Sigmoid colon (tissue), 7 donors: ENCODE results near the gene DESI1. TPM values are rescaled to one million over a fixed set of nuclear protein-coding genes. Genes with fewer than 3 reads are reported as not detected.

Source experiments
- DNase-seq: peaks from one replicate; pipeline ENCODE4 v3.0.0-alpha.2; 2019
- H3K27ac ChIP-seq, 4 donors: fragments of 200-600 bp; sonication (generic); one replicate each; pipeline ENCODE4 v1.5.1; 2016 to 2019; ENCODE audit warnings: mild to moderate bottlenecking in 1 of 4
- H3K27me3 ChIP-seq, 3 donors: fragments of 200-600 bp; sonication (generic); one replicate each; pipeline ENCODE4 v1.5.1; 2019; ENCODE audit warnings: mild to moderate bottlenecking in 1 of 3
- H3K36me3 ChIP-seq, 4 donors: fragments of 200-600 bp; sonication (generic); one replicate each; pipeline ENCODE4 v1.5.1; 2016 to 2019
- H3K4me1 ChIP-seq, 4 donors: fragments of 200-600 bp; sonication (generic); one replicate each; pipeline ENCODE4 v1.5.1; 2017 to 2019
- H3K4me3 ChIP-seq, 4 donors: fragments of 200-600 bp; sonication (generic); one replicate each; pipeline ENCODE4 v1.5.1; 2017 to 2019; ENCODE audit warnings: mild to moderate bottlenecking in 2 of 4, moderate library complexity in 1 of 4
- H3K9me3 ChIP-seq, 4 donors: fragments of 200-600 bp in 3 of 4; sonication (generic) in 3 of 4; one replicate each; pipeline versions ENCODE4 v1.5.1 to v1.6.1; 2013 to 2019
- EP300 ChIP-seq, 4 donors: sonication (generic); formaldehyde crosslinking; IDR thresholded peaks; one replicate each; pipeline ENCODE4 v1.6.1; 2017; ENCODE audit warnings: antibody characterized with exemption in 4 of 4
- POLR2A ChIP-seq, 2 donors: fragments of 450-650 bp; IDR thresholded peaks; one replicate each; pipeline ENCODE4 v1.6.1; 2016; ENCODE audit warnings: antibody characterized with exemption in 2 of 2, mild to moderate bottlenecking in 2 of 2, moderate library complexity in 2 of 2
- POLR2AphosphoS5 ChIP-seq, 4 donors: sonication (generic); formaldehyde crosslinking; IDR thresholded peaks; one replicate each; pipeline ENCODE4 v1.6.1; 2017; ENCODE audit warnings: antibody characterized with exemption in 4 of 4
- WGBS, 2 donors: extraction: QIAGEN DNeasy Blood & Tissue Kit; methylation state at CpG; one replicate each; pipeline ENCODE4 v1.1.7; 2013; 5-methylcytosine and 5-hydroxymethylcytosine counted together
- intact Hi-C: fragments of 100-400 bp; cut with DNase I; formaldehyde crosslinking; loops from one replicate; pipeline ENCODE4 v1.15.1; 2023
- polyA plus RNA-seq, 3 donors: library from polyadenylated mRNA; stranded (reverse); fragments of 200-250 nt; gene quantifications; one replicate each; pipeline ENCODE4 v1.2.3, GENCODE V29; 2013
- total RNA-seq, 4 donors: library from RNA; depleted of rRNA; stranded (reverse); fragments of >200 nt; gene quantifications; one replicate each; pipeline ENCODE4 v1.1.0, GENCODE V29; 2016
- TF ChIP-seq, protein P1 (sequence below), 4 experiments: fragments of 450-650 bp in 3 of 4; fragments of 200-600 bp in 1 of 4; IDR thresholded peaks; one replicate each; pipeline ENCODE4 v1.5.1; 2016 to 2019; ENCODE audit warnings: antibody characterized with exemption in 4 of 4, mild to moderate bottlenecking in 3 of 4, moderate library complexity in 2 of 4
- donor health status: healthy with polysubstance abuse.
- donor health status: Bipolar disorder and iron deficiency.
- donor health status: healthy.

DESI1 gene
- total and polyA plus RNA-seq, 7 donors = 10.2 to 29.1 (median 14.3) TPM

DNA sequence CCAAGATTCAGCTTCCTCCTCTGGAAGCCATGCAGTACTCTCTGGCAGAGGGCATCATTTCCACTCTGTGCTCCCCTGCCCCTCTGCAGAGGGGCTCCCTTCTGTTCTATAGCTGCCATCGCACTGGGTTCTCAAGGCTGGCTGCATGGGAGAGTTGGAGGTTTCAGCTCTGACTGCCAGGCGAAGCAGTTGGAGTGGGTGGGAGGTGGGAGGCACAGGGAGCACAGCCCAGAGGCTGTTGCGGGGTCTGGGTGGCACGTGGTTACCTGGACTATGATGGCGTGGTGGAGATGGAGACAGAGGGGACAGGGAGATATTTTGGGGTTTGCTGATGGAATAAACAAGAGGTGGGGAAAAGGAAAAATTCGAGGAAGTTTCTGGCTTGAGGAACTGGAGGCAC, 36.0 kb downstream of the DESI1 start:
- TF ChIP-seq, protein P1, sequence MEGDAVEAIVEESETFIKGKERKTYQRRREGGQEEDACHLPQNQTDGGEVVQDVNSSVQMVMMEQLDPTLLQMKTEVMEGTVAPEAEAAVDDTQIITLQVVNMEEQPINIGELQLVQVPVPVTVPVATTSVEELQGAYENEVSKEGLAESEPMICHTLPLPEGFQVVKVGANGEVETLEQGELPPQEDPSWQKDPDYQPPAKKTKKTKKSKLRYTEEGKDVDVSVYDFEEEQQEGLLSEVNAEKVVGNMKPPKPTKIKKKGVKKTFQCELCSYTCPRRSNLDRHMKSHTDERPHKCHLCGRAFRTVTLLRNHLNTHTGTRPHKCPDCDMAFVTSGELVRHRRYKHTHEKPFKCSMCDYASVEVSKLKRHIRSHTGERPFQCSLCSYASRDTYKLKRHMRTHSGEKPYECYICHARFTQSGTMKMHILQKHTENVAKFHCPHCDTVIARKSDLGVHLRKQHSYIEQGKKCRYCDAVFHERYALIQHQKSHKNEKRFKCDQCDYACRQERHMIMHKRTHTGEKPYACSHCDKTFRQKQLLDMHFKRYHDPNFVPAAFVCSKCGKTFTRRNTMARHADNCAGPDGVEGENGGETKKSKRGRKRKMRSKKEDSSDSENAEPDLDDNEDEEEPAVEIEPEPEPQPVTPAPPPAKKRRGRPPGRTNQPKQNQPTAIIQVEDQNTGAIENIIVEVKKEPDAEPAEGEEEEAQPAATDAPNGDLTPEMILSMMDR (IDR thresholded peaks at IDR 0.05) = no peak
- TF ChIP-seq POLR2A (IDR thresholded peaks at IDR 0.05) (no peak), EP300 (IDR thresholded peaks at IDR 0.05) (no peak), POLR2AphosphoS5 (IDR thresholded peaks at IDR 0.05) (no peak)
- H3K9me3 ChIP-seq = no peaks in the 10 kb centered on the region
- 89 to 92% methylated on average over 6 of the region's 6 CpGs for WGBS, 2 donors
- DNase-seq = no peak
- H3K4me1 ChIP-seq = peaks cover 0 to 15% (median 14%) of the 10 kb centered on the region in 4 donors
- H3K27ac ChIP-seq = no peak overlapping the region
- H3K27me3 ChIP-seq = no peaks in the 10 kb centered on the region
- intact Hi-C loops = no loop called here
- no peak overlapping the region for H3K4me3 ChIP-seq
- H3K36me3 ChIP-seq = peaks cover 0 to 48% (median 16%) of the 10 kb centered on the region in 4 donors

DNA sequence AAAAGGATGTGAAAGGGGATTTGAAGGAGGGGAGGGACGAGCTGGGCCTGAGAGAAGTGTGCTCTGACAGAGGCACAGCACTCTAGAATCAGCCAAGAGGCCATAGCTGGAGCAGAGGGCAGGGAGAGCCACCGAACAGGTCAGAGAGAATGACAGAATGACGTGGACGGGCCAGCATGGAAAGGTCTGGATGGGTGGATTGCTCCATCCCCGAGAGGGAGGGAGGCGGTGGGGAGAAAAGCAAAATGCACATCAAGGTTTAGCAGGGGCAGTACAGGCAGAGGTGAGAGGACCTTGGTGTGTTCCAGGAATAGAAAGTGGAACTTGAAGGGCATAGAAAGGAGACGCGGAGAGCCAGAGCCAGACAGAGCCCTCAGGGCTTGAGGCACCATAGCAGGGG, 38.1 kb downstream of the DESI1 start:
- Histone ChIP-seq H3K9me3 (no peaks in the 10 kb centered on the region), H3K27ac (no peak overlapping the region), H3K36me3 (peaks cover 10 to 69% (median 26%) of the 10 kb centered on the region in 4 donors), H3K4me1 (no peaks in the 10 kb centered on the region), H3K27me3 (no peaks in the 10 kb centered on the region), H3K4me3 (no peak overlapping the region)
- TF ChIP-seq POLR2AphosphoS5 (IDR thresholded peaks at IDR 0.05) (no peak), POLR2A (IDR thresholded peaks at IDR 0.05) (no peak), EP300 (IDR thresholded peaks at IDR 0.05) (no peak)
- TF ChIP-seq, protein P1 (IDR thresholded peaks at IDR 0.05) = no peak
- no peak for DNase-seq
- intact Hi-C loops = no loop called here
- WGBS, 2 donors = 91% methylated on average over 8 of the region's 8 CpGs

DNA sequence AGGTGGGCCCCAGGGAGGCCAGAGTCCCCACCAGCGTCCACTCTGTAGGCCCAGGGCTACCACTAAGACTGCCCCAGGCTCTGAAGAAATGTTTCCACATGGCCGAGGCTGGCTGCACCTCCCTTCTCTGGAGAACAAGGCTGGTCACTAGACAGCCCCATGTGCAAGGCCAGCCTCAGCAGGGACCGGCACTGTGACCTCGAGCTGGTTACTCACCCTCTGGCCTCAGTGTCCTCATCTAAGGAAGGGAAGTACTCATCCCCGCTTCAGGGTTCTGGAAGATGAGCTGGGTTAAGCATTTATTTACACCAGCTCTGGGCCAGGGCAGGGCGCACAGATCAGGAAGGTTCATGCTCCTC, 40.9 kb downstream of the DESI1 start:
- intact Hi-C loops = no loop called here
- H3K36me3 ChIP-seq = peaks cover 10 to 80% (median 30%) of the 10 kb centered on the region in 4 donors

DNA sequence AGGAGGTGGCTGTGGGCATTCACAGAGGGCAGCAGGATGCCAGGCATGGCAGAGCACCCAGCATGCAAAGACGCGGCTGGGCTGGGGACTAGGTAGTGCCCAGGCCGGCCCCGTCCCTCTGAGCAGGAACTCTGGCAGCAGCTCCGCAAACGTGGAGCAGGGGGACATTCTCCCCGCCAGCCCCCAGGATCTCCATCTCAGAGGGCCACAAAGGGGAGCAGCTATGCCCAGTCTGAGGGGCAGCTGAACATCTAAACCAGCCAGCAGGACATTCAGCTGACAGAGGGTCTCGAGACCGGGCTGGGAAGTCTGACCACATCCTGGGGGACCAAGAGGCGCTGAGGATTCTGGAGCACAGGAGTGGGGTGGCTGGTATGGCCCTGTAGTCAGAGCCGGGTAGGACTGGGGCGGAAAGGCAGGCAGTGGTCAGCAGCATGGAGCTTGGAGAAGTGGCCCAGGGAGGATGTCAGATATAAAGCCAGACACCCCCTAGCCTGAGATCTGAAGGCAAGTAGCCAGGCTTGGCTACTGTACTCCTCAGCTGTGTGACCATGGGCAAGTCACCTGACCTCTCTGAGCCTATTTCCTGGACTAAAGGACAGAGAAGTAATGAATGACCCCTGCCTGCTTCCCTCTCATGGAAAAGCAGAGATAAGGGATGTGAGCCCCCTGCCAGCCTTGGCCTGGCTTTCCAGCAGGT, 41.4 kb downstream of the DESI1 start:
- H3K4me1 ChIP-seq = peaks cover 0 to 12% (median 11%) of the 10 kb centered on the region in 4 donors
- TF ChIP-seq EP300 (IDR thresholded peaks at IDR 0.05) (no peak), POLR2A (IDR thresholded peaks at IDR 0.05) (no peak), POLR2AphosphoS5 (IDR thresholded peaks at IDR 0.05) (no peak)
- TF ChIP-seq, protein P1 (IDR thresholded peaks at IDR 0.05) = no peak
- H3K27ac ChIP-seq = no peak overlapping the region
- no peak overlapping the region for H3K4me3 ChIP-seq
- WGBS, 2 donors = 97 to 98% methylated on average over 12 of the region's 12 CpGs
- peaks cover 10 to 75% (median 30%) of the 10 kb centered on the region in 4 donors for H3K36me3 ChIP-seq
- intact Hi-C loops = no loop called here
- H3K9me3 ChIP-seq = no peaks in the 10 kb centered on the region
- no peaks in the 10 kb centered on the region for H3K27me3 ChIP-seq
- DNase-seq = no peak

More for the DNA sequence above, 40.9 kb downstream of the DESI1 start:
- WGBS, 2 donors = 92% methylated on average over 6 of the region's 6 CpGs
- no peak for TF ChIP-seq EP300 (IDR thresholded peaks at IDR 0.05)
- TF ChIP-seq, protein P1 (IDR thresholded peaks at IDR 0.05) = no peak
- no peak for TF ChIP-seq POLR2A (IDR thresholded peaks at IDR 0.05)
- TF ChIP-seq POLR2AphosphoS5 (IDR thresholded peaks at IDR 0.05) = no peak
- H3K4me3 ChIP-seq = no peak overlapping the region
- H3K27me3 ChIP-seq = no peaks in the 10 kb centered on the region
- peaks cover 0 to 6% (median 6%) of the 10 kb centered on the region in 4 donors for H3K4me1 ChIP-seq
- no peaks in the 10 kb centered on the region for H3K9me3 ChIP-seq
- DNase-seq = no peak
- H3K27ac ChIP-seq = no peak overlapping the region
